SH-SY5Y (cell line): Measurements from ENCODE around the gene RTP1.

Experiments
- GATA2 ChIP-seq: IDR thresholded peaks from 2 replicates; pipeline ENCODE4 v1.6.1; 2011; ENCODE audit warnings: mild to moderate bottlenecking, low read depth, low read length
- GATA3 ChIP-seq: IDR thresholded peaks from 2 replicates; pipeline ENCODE4 v1.6.1; 2011; ENCODE audit warnings: low read depth, mild to moderate bottlenecking, low read length, moderate library complexity

GRCh38 chr3:187237741-187238140, 40.5 kb downstream of the RTP1 start:
- TF ChIP-seq GATA3 (no peak), GATA2 (no peak)
